HG03039 (cell line): ENCODE measurements around the gene NIPAL1.

Experiments used
- ATAC-seq: cut with Tn5 transposase; IDR thresholded peaks from one replicate; pipeline ENCODE4 v1.9.1; 2021; ENCODE audit warnings: mild to moderate bottlenecking, moderate library complexity; ENCODE audit not compliant: unreplicated experiment

The NIPAL1 gene

GRCh38 chr4:48025005-48025404 is 8.4 kb downstream of the NIPAL1 start:
- no peak for ATAC-seq

- peak; percentile 64 for ATAC-seq
Observed at GRCh38 chr4:48027653-48028052, 11.1 kb downstream of the NIPAL1 start.

- ATAC-seq: peak; percentile 55
Observed at GRCh38 chr4:48028696-48029095, 12.1 kb downstream of the NIPAL1 start.

DNA sequence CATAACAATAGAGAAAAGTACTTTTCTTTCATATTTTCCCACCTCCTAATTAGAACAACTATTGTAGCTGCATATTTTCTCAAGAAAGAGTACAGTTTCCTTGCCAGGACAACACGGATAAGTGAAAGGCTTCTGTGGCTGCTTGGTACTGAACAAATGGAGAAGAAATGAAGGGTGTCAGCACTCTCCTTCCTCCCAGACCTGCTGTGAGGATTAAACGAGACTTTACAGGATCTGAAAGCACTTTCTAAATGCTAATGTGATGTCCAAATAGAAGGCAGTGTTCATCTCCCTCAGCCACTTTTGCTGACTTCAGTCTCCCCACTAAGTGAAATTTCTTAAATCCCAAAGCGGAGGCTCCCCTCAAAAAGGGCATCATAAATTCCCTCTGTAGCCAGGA is 13.9 kb downstream of the NIPAL1 start:
- ATAC-seq: no peak

DNA sequence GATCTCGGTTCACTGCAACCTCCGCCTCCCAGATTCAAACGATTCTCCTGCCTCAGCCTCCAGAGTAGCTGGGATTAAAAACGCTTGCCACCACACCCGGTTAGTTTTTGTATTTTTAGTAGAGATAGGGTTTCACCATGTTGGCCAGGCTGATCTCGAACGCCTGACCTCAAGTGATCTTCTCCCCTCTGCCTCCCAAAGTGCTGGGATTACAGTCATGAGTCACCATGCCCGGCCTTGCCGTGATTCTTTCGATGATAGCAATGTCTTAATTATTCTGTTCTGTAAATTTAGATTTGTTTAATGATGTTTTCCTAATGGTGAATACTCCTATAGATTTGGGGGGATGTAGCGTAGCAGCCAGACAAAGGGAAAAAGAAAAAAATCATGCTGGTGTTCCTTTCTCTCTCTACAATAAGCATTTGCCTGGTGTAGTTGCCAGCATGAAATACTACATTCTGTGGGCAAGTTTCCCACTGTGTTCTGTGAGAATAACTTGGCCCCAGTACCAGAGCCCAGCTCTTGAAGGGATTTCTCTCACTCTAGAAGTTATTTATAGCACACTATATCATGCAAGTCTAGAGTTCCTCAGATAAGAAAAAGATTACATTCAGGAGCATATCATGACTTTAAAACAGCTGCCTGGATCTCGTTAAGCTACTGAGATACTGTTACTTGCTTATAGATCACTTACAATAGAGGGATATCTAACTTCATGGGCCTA is 15.4 kb downstream of the NIPAL1 start:
- no peak for ATAC-seq

DNA sequence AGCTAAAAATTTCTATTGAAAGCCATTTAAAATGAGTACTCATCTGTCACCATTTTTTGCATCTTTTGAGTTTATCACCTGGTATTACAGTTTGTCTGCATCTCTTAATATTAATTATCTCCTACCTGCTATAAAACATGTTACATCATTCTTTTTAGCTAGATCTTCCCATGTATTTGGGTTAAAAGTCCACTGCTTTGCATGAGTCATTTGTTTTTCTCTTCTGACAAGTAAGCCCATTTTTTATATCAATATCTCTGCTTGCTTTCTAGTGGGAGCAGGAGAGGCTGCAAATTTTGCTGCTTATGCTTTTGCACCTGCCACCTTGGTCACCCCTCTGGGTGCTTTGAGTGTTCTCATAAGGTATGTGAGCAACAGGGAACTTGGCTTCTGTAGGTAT is 16.1 kb downstream of the NIPAL1 start:
- ATAC-seq: no peak

- no peak for ATAC-seq
Observed at GRCh38 chr4:48033412-48033811, 16.8 kb downstream of the NIPAL1 start.

DNA sequence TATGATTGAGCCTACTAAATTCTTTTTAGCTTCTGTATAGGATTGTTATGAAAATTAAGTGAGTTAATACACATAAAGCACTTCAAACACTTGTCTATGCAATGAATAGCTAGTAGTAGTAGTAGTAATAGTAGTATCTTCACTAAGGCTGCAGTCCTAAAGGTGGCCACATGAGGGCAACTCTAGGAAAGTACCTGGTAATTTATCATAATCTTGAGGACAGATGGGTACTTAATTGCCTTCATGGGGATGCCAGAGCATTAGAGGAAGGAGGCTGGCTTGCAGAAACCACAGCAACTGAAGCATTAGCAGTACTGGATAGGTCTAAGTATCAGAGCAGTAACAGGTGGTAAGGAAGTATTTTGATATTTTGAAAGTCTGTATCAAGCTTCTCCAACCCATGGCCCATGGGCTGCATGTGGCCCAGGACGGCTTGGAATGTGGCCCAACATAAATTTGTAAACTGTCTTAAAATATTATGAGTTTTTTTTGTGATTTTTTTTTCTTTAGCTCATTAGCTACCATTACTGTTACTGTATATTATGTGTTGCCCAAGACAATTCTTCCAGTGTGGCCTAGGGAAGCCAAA is 17.3 kb downstream of the NIPAL1 start:
- ATAC-seq: no peak

DNA sequence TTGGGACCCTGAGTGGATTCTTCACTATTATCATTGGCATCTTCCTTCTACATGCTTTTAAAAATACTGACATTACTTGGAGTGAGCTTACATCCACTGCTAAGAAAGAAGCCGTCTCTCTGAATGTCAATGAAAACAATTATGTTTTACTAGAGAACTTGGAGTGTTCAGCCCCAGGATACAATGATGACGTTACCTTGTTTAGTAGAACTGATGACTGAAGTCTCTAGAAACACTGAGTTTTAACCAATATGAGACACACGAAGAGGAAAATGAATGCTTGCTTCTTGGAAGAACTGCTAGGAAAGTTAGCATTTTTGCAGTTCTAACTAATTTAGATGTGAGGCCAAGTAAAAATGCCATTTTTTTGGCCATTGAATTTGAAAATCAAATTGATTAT is 19.4 kb downstream of the NIPAL1 start:
- ATAC-seq: no peak

GRCh38 chr4:48037117-48037462 is 20.5 kb downstream of the NIPAL1 start:
- no peak for ATAC-seq

DNA sequence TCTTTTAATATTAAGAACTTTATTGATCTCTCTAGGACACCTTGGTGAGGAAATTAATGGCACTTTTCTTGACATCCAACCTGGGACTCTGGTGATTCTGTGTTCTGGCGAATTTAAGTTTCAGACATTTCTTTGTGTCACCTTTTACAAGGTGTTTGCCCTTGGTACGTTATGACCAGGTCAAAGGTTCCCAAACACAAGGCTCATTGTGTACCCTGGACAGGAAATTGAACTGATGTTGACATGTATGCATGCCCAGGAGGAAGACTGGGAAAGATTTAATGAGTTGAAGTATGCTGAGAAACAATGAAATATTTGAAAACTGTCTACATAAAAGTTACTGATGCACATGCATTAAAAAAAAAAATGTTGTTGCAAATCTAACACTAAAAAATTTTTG is 22.1 kb downstream of the NIPAL1 start:
- no peak for ATAC-seq

- ATAC-seq: no peak
Observed at GRCh38 chr4:48039561-48039960, 23.0 kb downstream of the NIPAL1 start.

GRCh38 chr4:48041535-48042137 is 25.1 kb downstream of the NIPAL1 start:
- ATAC-seq: no peak

DNA sequence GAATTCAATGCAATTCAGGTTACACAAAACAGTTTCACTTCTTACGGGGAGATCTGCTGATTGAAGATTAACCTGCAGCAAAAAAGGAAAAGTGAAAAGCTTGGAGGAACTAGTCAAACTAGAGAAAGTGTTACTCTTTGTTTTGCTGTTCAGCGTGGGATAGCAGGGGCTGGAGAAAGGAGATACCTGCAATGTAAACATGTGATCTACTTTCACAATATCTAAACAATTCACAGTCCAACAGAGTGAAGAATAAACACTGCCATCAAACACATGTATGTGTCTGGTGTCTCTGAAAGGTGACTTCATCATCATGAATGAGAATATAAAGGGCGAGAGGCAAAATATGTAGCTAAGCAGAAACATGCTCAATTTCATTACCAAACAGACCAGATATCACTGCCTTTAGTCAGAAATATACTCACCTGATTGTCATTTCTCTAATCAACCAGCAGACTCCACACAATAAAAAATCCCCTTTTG is 26.4 kb downstream of the NIPAL1 start:
- ATAC-seq: no peak

- ATAC-seq: no peak
Observed at GRCh38 chr4:48043504-48043903, 26.9 kb downstream of the NIPAL1 start.

- ATAC-seq: no peak
Observed at GRCh38 chr4:48044298-48044697, 27.7 kb downstream of the NIPAL1 start.

- ATAC-seq: no peak
Observed at GRCh38 chr4:48046059-48046458, 29.5 kb downstream of the NIPAL1 start.

- peak; percentile 97 for ATAC-seq
Observed at GRCh38 chr4:48047421-48047844, 30.9 kb downstream of the NIPAL1 start.

- ATAC-seq: peak; percentile 17
Observed at GRCh38 chr4:48047896-48048295, 31.3 kb downstream of the NIPAL1 start.

DNA sequence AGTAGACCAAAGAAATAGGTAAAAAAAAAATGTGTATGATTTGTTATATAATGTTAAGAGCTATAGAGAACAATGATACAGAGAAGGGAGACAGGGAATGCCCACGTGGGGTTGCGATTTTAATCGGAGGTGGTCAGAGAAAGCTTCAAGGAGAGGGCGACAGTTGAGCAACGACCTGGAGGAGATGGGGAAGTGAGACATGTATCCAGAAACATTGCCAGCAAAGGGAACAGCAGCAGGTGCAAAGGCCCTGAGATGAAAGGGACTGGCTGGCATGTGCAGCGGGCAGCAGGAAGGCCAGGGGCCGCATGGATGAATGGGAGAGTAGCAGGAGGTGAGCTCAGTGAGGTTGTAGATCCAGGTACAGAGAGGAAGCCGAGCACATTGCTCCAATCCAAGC is 32.9 kb downstream of the NIPAL1 start:
- no peak for ATAC-seq

GRCh38 chr4:48051078-48051477 is 34.5 kb downstream of the NIPAL1 start:
- ATAC-seq: no peak
